ENCODE results near the gene OSBPL5.
A peak's percentile ranks its signal among the peaks of the same experiment; 100 is the strongest.

Gene OSBPL5

GRCh38 chr11:3165152-3165705, at the start of gene OSBPL5:
OSBPL5 (minus strand) TSS chr11:3165310; CDS start chr11:3129148, 36,162 bp downstream.
- peak; percentile 55 to 69 for DNase-seq

DNA sequence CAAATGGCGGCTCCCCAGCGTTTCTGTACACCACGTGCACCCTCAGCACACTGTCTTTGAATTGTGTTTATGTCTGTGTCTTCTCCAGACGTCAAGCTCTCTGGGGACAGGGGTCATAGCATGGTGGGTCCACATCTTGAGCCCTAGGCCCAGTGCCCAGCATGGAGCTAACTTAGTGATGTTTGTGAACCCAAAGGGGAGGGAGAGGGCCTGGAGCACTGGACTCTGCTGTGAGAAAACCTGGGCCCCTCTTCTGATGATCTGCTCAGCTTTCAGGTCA, 49.2 kb upstream of the OSBPL5 start:
- no peak for DNase-seq

GRCh38 chr11:3213659-3214419, 48.7 kb upstream of the OSBPL5 start:
- DNase-seq, result no peak

- DNase-seq, result no peak
These were observed 43.2 kb upstream of the OSBPL5 start for GRCh38 chr11:3208272-3208671.

GRCh38 chr11:3207526-3208189, 42.5 kb upstream of the OSBPL5 start:
- DNase-seq, result no peak

DNA sequence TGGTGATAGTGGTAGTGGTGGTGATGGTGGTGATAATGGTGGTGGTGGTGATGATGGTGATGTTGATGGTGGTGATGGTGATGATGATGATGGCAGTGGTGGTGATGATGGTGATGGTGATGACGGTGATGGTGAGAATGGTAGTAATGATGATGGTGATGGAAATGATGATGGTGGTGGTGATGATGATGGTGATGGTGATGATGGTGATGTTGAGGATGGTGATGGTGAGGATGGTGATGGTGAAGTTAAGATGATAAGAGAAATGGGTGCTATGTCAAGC, 41.8 kb upstream of the OSBPL5 start:
- no peak for DNase-seq

GRCh38 chr11:3206156-3206921, 41.2 kb upstream of the OSBPL5 start:
- no peak for DNase-seq

DNA sequence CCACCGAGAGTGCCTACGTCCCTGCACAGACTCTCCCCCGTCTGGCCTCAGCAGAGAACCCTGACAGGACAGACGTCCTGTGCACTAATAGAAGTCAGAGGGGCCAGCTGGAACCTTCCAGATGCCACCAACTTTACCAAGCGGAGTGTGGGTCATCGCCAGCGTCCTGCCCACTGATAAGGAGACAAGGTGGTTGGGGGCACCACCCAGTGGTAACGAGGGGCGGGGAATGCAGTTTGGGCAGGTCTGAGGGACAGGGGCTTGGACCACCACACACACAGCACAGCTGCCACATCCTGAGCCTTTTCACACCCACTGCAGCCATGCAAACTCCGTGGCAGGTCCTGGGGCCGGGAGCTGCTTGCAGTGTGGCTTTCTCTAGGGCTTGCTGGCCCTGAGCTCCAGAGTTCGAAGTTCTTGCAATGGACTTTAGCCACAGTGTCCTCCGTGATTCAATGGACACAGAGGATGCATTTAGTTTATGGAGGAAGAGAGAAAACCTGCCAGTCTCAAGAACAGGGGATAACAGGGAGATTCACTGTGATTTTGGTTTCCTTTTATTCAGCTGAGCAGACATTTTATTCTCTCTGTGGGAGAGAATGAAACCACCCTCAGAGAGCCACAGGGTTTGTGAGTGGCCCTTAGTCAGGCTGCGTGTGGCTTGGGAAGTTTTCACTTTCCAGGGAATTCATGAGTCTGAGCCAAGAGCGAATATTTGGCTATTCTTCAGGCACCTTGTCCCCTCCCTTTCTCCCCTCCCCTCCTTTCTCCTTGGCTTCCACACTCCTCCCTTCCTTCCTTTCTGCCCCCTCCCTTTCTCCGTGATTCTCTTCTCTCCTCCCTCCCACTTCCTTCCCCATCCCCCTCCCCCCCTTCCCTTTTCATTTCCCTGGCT, 40.4 kb upstream of the OSBPL5 start:
- no peak for DNase-seq

GRCh38 chr11:3204141-3205015, 39.3 kb upstream of the OSBPL5 start:
- DNase-seq, result no peak

DNA sequence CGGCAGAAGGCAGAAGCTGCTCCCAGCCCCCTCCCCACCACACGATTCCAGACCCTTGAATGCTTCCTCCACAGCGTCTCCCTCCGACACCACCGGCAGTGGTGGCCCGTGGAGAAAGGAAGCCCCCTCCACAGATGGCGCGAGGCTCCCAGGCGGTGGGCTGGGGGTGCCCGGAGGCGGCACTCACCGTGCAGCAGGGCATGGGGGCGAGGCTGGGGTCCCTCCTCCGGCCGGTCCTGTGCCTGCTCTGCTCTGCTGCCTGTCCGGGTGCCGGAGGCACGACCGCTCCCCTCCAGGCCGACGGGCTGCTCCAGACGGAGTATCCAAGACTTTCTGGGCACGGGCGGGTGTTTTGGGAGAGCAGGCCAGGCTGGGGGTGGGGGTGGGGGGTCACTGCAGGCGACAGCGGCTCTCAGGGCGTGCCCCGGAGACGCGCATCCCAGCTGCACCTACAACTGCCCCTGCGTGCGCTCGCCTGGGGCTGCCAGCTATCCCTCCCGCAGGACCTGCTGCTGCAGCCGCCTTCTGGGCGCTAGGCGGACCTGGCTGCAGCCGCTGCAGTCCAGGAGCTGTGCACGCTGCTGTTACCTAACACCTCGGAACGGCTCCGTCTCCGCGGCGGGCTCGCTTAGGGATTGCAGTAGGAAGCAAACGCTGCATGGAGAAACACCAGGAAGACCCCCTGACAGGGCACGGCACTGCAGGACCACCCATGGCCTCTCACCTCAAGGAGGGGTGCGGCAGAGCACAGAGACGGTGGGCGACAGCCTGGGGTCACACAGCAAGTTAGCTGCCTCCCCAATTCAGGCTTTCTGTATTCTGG, 38.3 kb upstream of the OSBPL5 start:
- DNase-seq, result no peak

- DNase-seq, result no peak
These were observed 37.6 kb upstream of the OSBPL5 start for GRCh38 chr11:3202759-3203158.

- no peak for DNase-seq
These were observed 37.2 kb upstream of the OSBPL5 start for GRCh38 chr11:3202305-3202704.

- no peak for DNase-seq
These were observed 36.6 kb upstream of the OSBPL5 start for GRCh38 chr11:3201677-3202181.

- no peak for DNase-seq
These were observed 36.0 kb upstream of the OSBPL5 start for GRCh38 chr11:3201112-3201581.

DNA sequence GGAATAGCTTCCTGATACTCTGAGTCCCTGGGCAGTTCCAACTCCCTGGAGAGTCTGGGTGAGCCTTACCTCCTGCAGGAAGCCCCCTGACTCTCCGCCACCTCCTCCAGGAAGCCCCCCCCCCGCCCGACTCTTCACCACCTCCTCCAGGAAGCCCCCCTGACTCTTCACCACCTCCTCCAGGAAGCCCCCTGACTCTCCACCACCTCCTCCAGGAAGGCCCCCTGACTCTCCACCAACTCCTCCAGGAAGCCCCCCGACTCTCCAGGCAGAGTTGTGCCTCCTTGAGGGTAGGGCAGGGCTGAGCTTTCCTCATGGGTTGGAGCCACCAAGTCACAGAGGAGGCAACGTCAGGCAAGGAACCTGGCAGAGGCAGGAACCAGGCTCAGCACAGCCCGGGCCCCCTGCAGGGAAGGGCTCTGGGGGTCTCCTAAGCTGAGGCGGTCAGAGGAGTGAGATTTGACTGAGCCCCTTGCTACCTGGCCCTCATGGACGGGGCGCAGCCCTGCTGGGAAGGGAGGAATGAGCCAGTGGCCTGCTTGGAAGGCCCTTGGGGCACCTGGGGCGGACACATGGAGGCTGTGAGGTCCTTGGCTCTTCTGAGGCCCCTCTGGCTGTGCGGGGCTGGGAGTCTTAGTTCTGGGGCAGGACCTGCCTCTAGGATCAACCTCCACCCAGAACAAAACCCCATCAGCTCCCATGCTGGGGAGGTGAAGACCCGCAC, 35.4 kb upstream of the OSBPL5 start:
- DNase-seq, result no peak

GRCh38 chr11:3199537-3200295, 34.6 kb upstream of the OSBPL5 start:
- no peak for DNase-seq

GRCh38 chr11:3198815-3199214, 33.7 kb upstream of the OSBPL5 start:
- DNase-seq, result no peak

GRCh38 chr11:3197878-3198528, 32.9 kb upstream of the OSBPL5 start:
- DNase-seq, result no peak

Measured in stimulated activated CD4-positive, alpha-beta T cell treated with anti-CD3 and anti-CD28 coated beads, Interleukin-2, amount 100 ng/mL, for 24 hours (primary cell).